ENCODE results near the gene PDGFRB.

PDGFRB gene

GRCh38 chr5:150142185-150142958 lies 13.3 kb downstream of the PDGFRB start:
- H3K9me2 ChIP-seq (replicated peaks; ENCODE audit: control insufficient read depth, low read length): no peaks in the 10 kb centered on the region
- no peaks in the 10 kb centered on the region for H3K36me3 ChIP-seq (ENCODE audit: control insufficient read depth, low read length)
- no peaks in the 10 kb centered on the region for H3K27me3 ChIP-seq (ENCODE audit: control insufficient read depth, low read length)
- H3K9me3 ChIP-seq (ENCODE audit: control insufficient read depth, insufficient read depth, low read length): no peaks in the 10 kb centered on the region
- H3K4me1 ChIP-seq (ENCODE audit: control insufficient read depth, low read length): no peaks in the 10 kb centered on the region
- H4K20me1 ChIP-seq (ENCODE audit: control insufficient read depth, insufficient read depth, low read depth, low read length): no peaks in the 10 kb centered on the region
- H3K4me3 ChIP-seq (ENCODE audit: low read length): no peak overlapping the region
- no peak overlapping the region for H3K4me2 ChIP-seq (ENCODE audit: low read length)
- H3K27ac ChIP-seq (ENCODE audit: low read depth, low read length): no peak overlapping the region
- TF ChIP-seq EZH2phosphoT487 (IDR thresholded peaks at IDR 0.05; ENCODE audit: borderline replicate concordance, low read length) (no peak), CTCF (IDR thresholded peaks at IDR 0.05; ENCODE audit: low read depth, low read length, poor library complexity, severe bottlenecking) (no peak)
- no peaks in the 10 kb centered on the region for H3K79me2 ChIP-seq (ENCODE audit: control insufficient read depth, low read length)
- H3F3A ChIP-seq (ENCODE audit: control insufficient read depth, insufficient read depth): no peaks in the 10 kb centered on the region

GRCh38 chr5:150141544-150142184 lies 14.0 kb downstream of the PDGFRB start:
- no peaks in the 10 kb centered on the region for H3K4me1 ChIP-seq (ENCODE audit: control insufficient read depth, low read length)
- no peak overlapping the region for H3K27ac ChIP-seq (ENCODE audit: low read depth, low read length)

GRCh38 chr5:150140830-150141229 lies 14.8 kb downstream of the PDGFRB start:
- Histone ChIP-seq H4K20me1 (ENCODE audit: control insufficient read depth, insufficient read depth, low read depth, low read length) (no peaks in the 10 kb centered on the region), H3K4me1 (ENCODE audit: control insufficient read depth, low read length) (no peaks in the 10 kb centered on the region)
- TF ChIP-seq CTCF (IDR thresholded peaks at IDR 0.05; ENCODE audit: low read depth, low read length, poor library complexity, severe bottlenecking): no peak
- no peak for TF ChIP-seq EZH2phosphoT487 (IDR thresholded peaks at IDR 0.05; ENCODE audit: borderline replicate concordance, low read length)

More at GRCh38 chr5:150141544-150142184, 14.0 kb downstream of the PDGFRB start:
- Histone ChIP-seq H4K20me1 (ENCODE audit: control insufficient read depth, insufficient read depth, low read depth, low read length) (no peaks in the 10 kb centered on the region), H3K36me3 (ENCODE audit: control insufficient read depth, low read length) (no peaks in the 10 kb centered on the region), H3K27me3 (ENCODE audit: control insufficient read depth, low read length) (no peaks in the 10 kb centered on the region), H3F3A (ENCODE audit: control insufficient read depth, insufficient read depth) (no peaks in the 10 kb centered on the region), H3K4me3 (ENCODE audit: low read length) (no peak overlapping the region), H3K79me2 (ENCODE audit: control insufficient read depth, low read length) (no peaks in the 10 kb centered on the region), H3K9me3 (ENCODE audit: control insufficient read depth, insufficient read depth, low read length) (no peaks in the 10 kb centered on the region), H3K9me2 (replicated peaks; ENCODE audit: control insufficient read depth, low read length) (no peaks in the 10 kb centered on the region), H3K4me2 (ENCODE audit: low read length) (no peak overlapping the region)
- TF ChIP-seq EZH2phosphoT487 (IDR thresholded peaks at IDR 0.05; ENCODE audit: borderline replicate concordance, low read length) (no peak), CTCF (IDR thresholded peaks at IDR 0.05; ENCODE audit: low read depth, low read length, poor library complexity, severe bottlenecking) (no peak)

More at GRCh38 chr5:150140830-150141229, 14.8 kb downstream of the PDGFRB start:
- H3K9me2 ChIP-seq (replicated peaks; ENCODE audit: control insufficient read depth, low read length): no peaks in the 10 kb centered on the region
- no peak overlapping the region for H3K4me2 ChIP-seq (ENCODE audit: low read length)
- H3F3A ChIP-seq (ENCODE audit: control insufficient read depth, insufficient read depth): no peaks in the 10 kb centered on the region
- no peaks in the 10 kb centered on the region for H3K79me2 ChIP-seq (ENCODE audit: control insufficient read depth, low read length)
- H3K9me3 ChIP-seq (ENCODE audit: control insufficient read depth, insufficient read depth, low read length): no peaks in the 10 kb centered on the region
- H3K36me3 ChIP-seq (ENCODE audit: control insufficient read depth, low read length): no peaks in the 10 kb centered on the region
- no peaks in the 10 kb centered on the region for H3K27me3 ChIP-seq (ENCODE audit: control insufficient read depth, low read length)
- no peak overlapping the region for H3K4me3 ChIP-seq (ENCODE audit: low read length)
- H3K27ac ChIP-seq (ENCODE audit: low read depth, low read length): no peak overlapping the region
